Measurements from ENCODE around the gene SEC61B.

Gene SEC61B

GRCh38 chr9:99221621-99222415 is at the start of gene SEC61B, which contains the start of gene ALG2:
TSS of gene SEC61B (plus strand) at chr9:99222282. CDS start at chr9:99222364, 82 bp downstream.
TSS of gene ALG2 (minus strand) at chr9:99221942. CDS start at chr9:99221894, 48 bp downstream.
- peak; percentile 92 for DNase-seq

GRCh38 chr9:99173570-99174504 is 48.2 kb upstream of the SEC61B start:
- no peak for DNase-seq

GRCh38 chr9:99176527-99177013 is 45.5 kb upstream of the SEC61B start:
- no peak for DNase-seq

- no peak for DNase-seq
Observed at GRCh38 chr9:99177576-99178366, 44.3 kb upstream of the SEC61B start.

GRCh38 chr9:99178912-99179872 is 42.9 kb upstream of the SEC61B start:
- DNase-seq = no peak

GRCh38 chr9:99180199-99180598 is 41.9 kb upstream of the SEC61B start:
- no peak for DNase-seq

GRCh38 chr9:99180662-99181061 is 41.4 kb upstream of the SEC61B start:
- DNase-seq = no peak

- no peak for DNase-seq
Observed at GRCh38 chr9:99181206-99181605, 40.9 kb upstream of the SEC61B start.

GRCh38 chr9:99181621-99182020 is 40.5 kb upstream of the SEC61B start:
- DNase-seq = peak; percentile 23

GRCh38 chr9:99182356-99182755 is 39.7 kb upstream of the SEC61B start:
- no peak for DNase-seq

- DNase-seq = no peak
Observed at GRCh38 chr9:99183616-99184015, 38.5 kb upstream of the SEC61B start.

GRCh38 chr9:99184110-99184474 is 38.0 kb upstream of the SEC61B start:
- DNase-seq = no peak

- peak; percentile 70 for DNase-seq
Observed at GRCh38 chr9:99184475-99185347, 37.4 kb upstream of the SEC61B start.

GRCh38 chr9:99185348-99185632 is 36.8 kb upstream of the SEC61B start:
- DNase-seq = no peak

GRCh38 chr9:99185934-99186333 is 36.1 kb upstream of the SEC61B start:
- DNase-seq = no peak

GRCh38 chr9:99187311-99187710 is 34.8 kb upstream of the SEC61B start:
- DNase-seq = no peak

GRCh38 chr9:99189186-99189585 is 32.9 kb upstream of the SEC61B start:
- no peak for DNase-seq

- no peak for DNase-seq
Observed at GRCh38 chr9:99189887-99190596, 32.0 kb upstream of the SEC61B start.

GRCh38 chr9:99190597-99191283 is 31.3 kb upstream of the SEC61B start:
- no peak for DNase-seq

Data from CD4-positive, alpha-beta T cell treated with Interleukin-4 for 4 hours (primary cell).